OCI-LY7 (cell line): ENCODE data around the gene ADAMTSL4.

Experiments
- EZH2phosphoT487 ChIP-seq: fragments of 200-600 bp; sonication (generic); IDR thresholded peaks from 2 replicates; pipeline ENCODE4 v1.6.1; 2018; ENCODE audit warnings: low read depth, borderline replicate concordance, mild to moderate bottlenecking, mixed run types, antibody characterized with exemption, low read length, moderate library complexity, mixed read lengths
- TF ChIP-seq, protein P1 (sequence below): fragments of 200-600 bp; sonication (generic); conservative IDR thresholded peaks from 2 replicates; pipeline ENCODE4 v1.5.1; 2014; ENCODE audit warnings: mild to moderate bottlenecking, antibody characterized with exemption, low read length, moderate library complexity, mixed read lengths

DNA sequence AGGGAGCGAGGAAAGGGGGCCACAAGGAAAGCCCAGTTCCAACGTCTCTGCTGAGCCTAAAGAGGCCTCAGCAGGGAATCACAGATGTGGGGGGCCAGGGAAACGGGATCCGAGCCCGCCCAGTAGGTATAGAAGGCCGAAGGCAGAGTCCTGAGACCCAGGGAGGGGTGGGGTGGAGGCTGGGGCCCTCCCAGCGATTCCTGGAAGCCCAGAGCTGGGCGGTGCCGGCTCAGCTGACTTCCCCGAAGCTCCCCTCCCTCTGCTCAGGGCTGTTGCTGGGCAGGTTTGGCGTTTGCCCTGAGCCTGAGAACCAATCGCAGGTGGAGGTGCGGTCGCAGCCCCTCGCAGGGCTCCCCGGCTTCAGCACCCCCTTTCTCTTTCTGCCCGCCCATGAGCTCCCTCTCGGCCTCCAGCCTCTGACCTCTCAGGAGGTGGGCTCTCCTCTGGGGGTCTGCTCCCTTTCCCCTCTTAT is 12.8 kb downstream of the ADAMTSL4 start:
- TF ChIP-seq, protein P1, sequence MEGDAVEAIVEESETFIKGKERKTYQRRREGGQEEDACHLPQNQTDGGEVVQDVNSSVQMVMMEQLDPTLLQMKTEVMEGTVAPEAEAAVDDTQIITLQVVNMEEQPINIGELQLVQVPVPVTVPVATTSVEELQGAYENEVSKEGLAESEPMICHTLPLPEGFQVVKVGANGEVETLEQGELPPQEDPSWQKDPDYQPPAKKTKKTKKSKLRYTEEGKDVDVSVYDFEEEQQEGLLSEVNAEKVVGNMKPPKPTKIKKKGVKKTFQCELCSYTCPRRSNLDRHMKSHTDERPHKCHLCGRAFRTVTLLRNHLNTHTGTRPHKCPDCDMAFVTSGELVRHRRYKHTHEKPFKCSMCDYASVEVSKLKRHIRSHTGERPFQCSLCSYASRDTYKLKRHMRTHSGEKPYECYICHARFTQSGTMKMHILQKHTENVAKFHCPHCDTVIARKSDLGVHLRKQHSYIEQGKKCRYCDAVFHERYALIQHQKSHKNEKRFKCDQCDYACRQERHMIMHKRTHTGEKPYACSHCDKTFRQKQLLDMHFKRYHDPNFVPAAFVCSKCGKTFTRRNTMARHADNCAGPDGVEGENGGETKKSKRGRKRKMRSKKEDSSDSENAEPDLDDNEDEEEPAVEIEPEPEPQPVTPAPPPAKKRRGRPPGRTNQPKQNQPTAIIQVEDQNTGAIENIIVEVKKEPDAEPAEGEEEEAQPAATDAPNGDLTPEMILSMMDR, result no peak
- no peak for TF ChIP-seq EZH2phosphoT487
